ENCODE measurements around the gene RPS5. TPM values are rescaled to one million over a fixed set of nuclear protein-coding genes. Genes with fewer than 3 reads are reported as not detected.
"Not testable (repeated sequence)": the region's sequence is repeated elsewhere in the genome, so short reads cannot be mapped to it uniquely, and the experiment has no call there.

RPS5 gene
- 3,737 TPM for total RNA-seq

DNA sequence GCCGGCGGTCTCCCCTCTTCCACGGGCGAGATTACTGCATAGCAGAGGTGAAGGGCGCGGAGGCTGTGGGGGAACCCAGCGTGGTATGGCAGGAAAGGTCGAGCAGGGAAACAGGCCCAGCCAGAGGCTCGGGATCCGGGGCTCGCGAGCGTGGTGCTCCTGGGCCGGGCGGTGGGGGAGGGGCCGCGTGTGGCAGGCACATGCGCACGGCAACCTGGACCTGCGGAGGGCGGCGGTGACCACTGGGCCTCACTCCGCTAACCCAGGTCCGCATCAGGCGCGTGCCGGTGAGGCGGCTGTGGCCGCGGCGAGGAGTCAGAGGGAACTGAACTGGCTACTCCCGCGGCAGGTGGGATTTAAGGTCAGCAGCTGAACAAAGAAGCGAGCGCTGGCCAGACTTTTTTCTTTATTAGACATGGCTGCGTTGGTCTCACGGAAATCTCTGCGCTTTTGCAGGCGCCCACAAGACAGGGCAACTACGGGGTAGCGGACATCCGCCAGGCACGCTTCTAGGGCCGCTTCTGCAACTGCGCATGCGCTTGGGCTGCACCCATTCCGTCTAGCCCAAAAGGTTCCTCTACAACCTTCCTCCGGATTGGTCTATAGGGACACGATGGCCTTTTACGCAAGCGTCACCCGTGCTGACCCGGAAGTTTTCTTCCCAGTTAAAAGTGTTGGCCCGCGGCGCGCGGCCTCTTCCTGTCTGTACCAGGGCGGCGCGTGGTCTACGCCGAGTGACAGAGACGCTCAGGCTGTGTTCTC is at the start of gene RPS5:
Gene RPS5, plus strand, starts transcription at position 694 of the 762 bp plus-strand sequence. CDS start 869 bp downstream, outside the sequence.
- H3K27me3 ChIP-seq (ENCODE audit: control insufficient read depth in 3 of 3, insufficient read depth in 3 of 3, low read length in 3 of 3), result no peaks in the 10 kb centered on the region
- peak within 1 kb of the TSS; percentile 71 to 95 (median 91) for H3K4me3 ChIP-seq (ENCODE audit: low read length in 3 of 3)
- H3K4me1 ChIP-seq (ENCODE audit: control insufficient read depth in 3 of 3, insufficient read depth in 3 of 3, low read length in 3 of 3), result peaks cover 25 to 37% (median 36%) of the 10 kb centered on the region in 3 donors
- peak within 1 kb of the TSS; percentile 98 for H3K27ac ChIP-seq (ENCODE audit: low read depth, low read length)
- no peaks in the 10 kb centered on the region for H3K9me3 ChIP-seq (ENCODE audit: control insufficient read depth in 3 of 3, low read length in 3 of 3)
- peak within 1 kb of the TSS; percentile 97 to 99 (median 98) for H3K9ac ChIP-seq (ENCODE audit: low read depth in 1 of 3, low read length in 3 of 3)
- H3K36me3 ChIP-seq (ENCODE audit: control insufficient read depth in 3 of 3, insufficient read depth in 3 of 3, low read length in 3 of 3), result peaks cover 7 to 11% (median 9%) of the 10 kb centered on the region in 3 donors

DNA sequence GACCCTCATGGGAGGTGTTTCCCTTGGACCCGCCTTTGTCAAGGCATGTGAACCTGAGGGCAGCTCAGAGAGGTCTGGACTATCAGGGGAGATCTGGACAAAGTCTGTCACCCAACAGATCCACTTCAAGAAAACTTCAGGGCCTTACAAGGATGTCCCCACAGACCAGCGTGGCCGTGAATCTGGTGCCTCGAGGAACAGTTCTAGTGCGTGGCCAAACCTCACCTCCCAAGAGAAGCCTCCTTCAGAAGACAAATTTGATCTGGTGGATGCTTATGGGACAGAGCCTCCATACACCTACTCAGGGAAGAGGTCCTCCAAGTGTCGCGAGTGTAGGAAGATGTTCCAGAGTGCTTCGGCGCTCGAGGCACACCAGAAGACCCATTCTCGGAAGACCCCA is 48.7 kb upstream of the RPS5 start:
- Histone ChIP-seq H3K27ac (ENCODE audit: low read depth, low read length) (no peak overlapping the region), H3K36me3 (ENCODE audit: control insufficient read depth in 3 of 3, insufficient read depth in 3 of 3, low read length in 3 of 3) (peaks cover 47 to 60% (median 49%) of the 10 kb centered on the region in 3 donors), H3K4me1 (ENCODE audit: control insufficient read depth in 3 of 3, insufficient read depth in 3 of 3, low read length in 3 of 3) (no peaks in the 10 kb centered on the region), H3K4me3 (ENCODE audit: low read length in 3 of 3) (no peak overlapping the region), H3K9ac (ENCODE audit: low read depth in 1 of 3, low read length in 3 of 3) (no peak overlapping the region), H3K9me3 (ENCODE audit: control insufficient read depth in 3 of 3, low read length in 3 of 3) (peaks cover 0 to 3% (median 2%) of the 10 kb centered on the region in 3 donors), H3K27me3 (ENCODE audit: control insufficient read depth in 3 of 3, insufficient read depth in 3 of 3, low read length in 3 of 3) (no peaks in the 10 kb centered on the region)

DNA sequence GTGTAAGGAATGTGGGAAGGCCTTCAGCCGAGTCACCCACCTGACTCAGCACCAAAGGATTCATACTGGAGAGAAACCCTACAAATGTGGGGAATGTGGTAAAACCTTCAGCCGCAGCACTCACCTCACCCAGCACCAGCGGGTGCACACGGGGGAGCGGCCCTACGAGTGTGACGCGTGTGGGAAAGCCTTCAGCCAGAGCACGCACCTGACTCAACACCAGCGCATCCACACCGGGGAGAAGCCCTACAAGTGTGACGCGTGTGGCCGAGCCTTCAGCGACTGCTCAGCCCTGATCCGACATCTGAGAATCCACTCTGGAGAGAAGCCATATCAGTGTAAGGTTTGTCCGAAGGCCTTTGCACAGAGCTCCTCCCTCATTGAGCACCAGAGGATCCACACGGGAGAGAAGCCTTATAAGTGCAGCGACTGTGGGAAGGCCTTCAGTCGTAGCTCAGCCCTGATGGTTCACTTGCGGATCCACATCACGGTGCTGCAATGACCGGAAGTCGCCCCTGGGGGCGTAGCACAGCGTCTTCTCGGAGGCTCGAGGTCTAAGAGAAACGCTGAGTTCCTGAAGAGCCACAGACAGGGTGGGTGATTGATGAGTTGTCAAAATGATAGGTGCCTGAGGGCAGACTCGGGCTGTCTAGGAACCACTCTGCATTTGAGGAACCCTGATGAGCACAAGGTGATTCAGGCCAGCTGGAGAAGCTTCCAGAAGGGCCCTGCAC is 48.1 kb upstream of the RPS5 start:
- Histone ChIP-seq H3K9ac (ENCODE audit: low read depth in 1 of 3, low read length in 3 of 3) (no peak overlapping the region), H3K9me3 (ENCODE audit: control insufficient read depth in 3 of 3, low read length in 3 of 3) (peaks cover 0 to 3% (median 2%) of the 10 kb centered on the region in 3 donors), H3K27me3 (ENCODE audit: control insufficient read depth in 3 of 3, insufficient read depth in 3 of 3, low read length in 3 of 3) (no peaks in the 10 kb centered on the region), H3K4me3 (ENCODE audit: low read length in 3 of 3) (no peak overlapping the region), H3K27ac (ENCODE audit: low read depth, low read length) (no peak overlapping the region), H3K36me3 (ENCODE audit: control insufficient read depth in 3 of 3, insufficient read depth in 3 of 3, low read length in 3 of 3) (peaks cover 47 to 60% (median 49%) of the 10 kb centered on the region in 3 donors), H3K4me1 (ENCODE audit: control insufficient read depth in 3 of 3, insufficient read depth in 3 of 3, low read length in 3 of 3) (no peaks in the 10 kb centered on the region)

DNA sequence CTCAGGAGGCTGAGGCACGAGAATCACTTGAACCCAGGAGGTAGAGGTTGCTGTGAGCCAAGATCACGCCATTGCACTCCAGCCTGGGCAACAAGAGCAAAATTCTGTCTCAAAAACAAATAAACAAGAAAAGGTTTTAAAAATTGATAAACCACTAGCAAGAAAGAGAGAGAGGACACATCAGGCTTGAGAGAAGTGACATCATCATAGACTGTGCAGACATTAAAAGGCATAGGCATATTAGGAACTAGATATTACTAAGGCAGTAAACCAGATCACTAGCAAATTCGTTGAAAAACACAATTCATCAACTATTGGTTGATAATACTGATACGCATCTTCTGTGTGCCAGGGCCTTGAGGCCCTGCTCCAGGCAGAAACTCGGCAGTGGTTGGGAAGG is 41.5 kb upstream of the RPS5 start:
- H3K9me3 ChIP-seq (ENCODE audit: control insufficient read depth in 3 of 3, low read length in 3 of 3), result no peaks in the 10 kb centered on the region
- H3K9ac ChIP-seq (ENCODE audit: low read depth in 1 of 3, low read length in 3 of 3), result no peak overlapping the region
- no peak overlapping the region for H3K27ac ChIP-seq (ENCODE audit: low read depth, low read length)
- H3K36me3 ChIP-seq (ENCODE audit: control insufficient read depth in 3 of 3, insufficient read depth in 3 of 3, low read length in 3 of 3), result peaks cover 2 to 4% (median 3%) of the 10 kb centered on the region in 3 donors
- H3K27me3 ChIP-seq (ENCODE audit: control insufficient read depth in 3 of 3, insufficient read depth in 3 of 3, low read length in 3 of 3), result peaks cover 7 to 21% (median 9%) of the 10 kb centered on the region in 3 donors
- no peak overlapping the region for H3K4me3 ChIP-seq (ENCODE audit: low read length in 3 of 3)
- H3K4me1 ChIP-seq (ENCODE audit: control insufficient read depth in 3 of 3, insufficient read depth in 3 of 3, low read length in 3 of 3), result peaks cover 0 to 2% (median 2%) of the 10 kb centered on the region in 3 donors

DNA sequence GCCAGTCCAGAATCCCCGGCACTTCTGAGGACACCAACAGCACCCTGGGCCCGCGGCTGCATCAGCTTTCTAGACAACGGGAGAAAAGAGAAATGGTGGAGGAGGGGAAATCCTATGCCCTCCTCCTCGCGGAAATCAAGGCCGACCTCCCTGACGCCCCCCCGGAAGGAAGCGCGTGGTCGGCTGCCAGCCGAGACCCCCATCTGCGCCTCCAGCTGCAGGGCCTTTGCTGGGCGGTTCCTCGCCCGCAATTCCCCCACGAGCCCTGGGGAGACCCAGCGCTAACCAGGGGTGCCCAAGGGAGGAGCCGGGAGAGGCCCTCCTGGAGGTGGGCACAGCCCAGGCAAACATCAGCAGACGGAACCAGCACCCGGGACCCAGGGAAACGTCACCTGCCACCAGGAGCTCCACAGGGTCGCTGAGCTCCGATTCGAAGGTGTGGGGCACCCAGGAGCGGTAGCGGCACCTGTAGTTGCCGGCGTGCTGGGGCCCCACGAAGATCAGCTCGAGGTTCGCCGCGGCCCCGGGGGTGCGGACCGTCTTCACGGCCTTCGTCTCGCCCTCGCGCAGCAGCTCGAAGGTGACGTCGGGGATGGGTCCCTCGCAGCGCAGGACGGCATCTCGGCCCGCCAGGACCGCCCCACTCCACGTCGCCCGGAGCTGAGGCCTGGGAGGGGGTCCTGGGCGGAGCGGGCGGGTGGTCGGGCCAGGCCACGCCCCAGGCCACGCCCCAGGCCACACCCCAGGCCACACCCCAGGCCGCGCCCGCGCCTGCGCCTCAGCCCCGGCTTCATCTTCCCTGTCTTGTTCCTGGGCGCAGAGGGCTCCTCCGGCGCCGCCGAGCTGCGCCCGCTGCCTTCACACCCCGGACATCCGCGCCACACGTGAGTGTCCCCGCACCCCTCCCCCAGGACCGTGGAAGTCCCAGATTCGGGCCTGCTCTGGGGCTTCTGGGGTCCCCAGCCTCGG is 39.8 kb upstream of the RPS5 start:
- Histone ChIP-seq H3K36me3 (ENCODE audit: control insufficient read depth in 3 of 3, insufficient read depth in 3 of 3, low read length in 3 of 3) (no peaks in the 10 kb centered on the region), H3K4me1 (ENCODE audit: control insufficient read depth in 3 of 3, insufficient read depth in 3 of 3, low read length in 3 of 3) (peaks cover 0 to 2% (median 2%) of the 10 kb centered on the region in 3 donors), H3K27me3 (ENCODE audit: control insufficient read depth in 3 of 3, insufficient read depth in 3 of 3, low read length in 3 of 3) (peaks cover 11 to 35% (median 14%) of the 10 kb centered on the region in 3 donors), H3K9me3 (ENCODE audit: control insufficient read depth in 3 of 3, low read length in 3 of 3) (no peaks in the 10 kb centered on the region), H3K4me3 (ENCODE audit: low read length in 3 of 3) (peak overlapping the region; percentile 56 to 65 (median 61)), H3K27ac (ENCODE audit: low read depth, low read length) (no peak overlapping the region), H3K9ac (ENCODE audit: low read depth in 1 of 3, low read length in 3 of 3) (peak overlapping the region; percentile 50 to 68 (median 54))

DNA sequence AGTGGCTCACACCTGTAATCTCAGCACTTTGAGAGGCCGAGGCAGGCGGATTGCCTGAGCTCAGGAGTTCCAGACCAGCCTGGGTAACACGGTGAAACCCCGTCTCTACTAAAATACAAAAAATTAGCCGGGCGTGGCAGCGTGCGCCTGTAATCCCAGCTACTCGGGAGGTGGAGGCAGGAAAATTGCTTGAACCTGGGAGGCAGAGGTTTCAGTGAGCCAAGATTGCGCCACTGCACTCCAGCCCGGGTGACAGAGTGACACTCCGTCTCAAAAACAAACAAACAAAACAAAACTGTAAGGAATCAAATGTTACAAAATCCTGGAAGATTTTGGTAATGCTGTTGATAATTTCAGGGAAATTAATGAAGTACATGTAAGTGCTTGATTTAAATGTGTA is 39.0 kb upstream of the RPS5 start:
- not testable (repeated sequence) for H3K36me3 ChIP-seq (ENCODE audit: control insufficient read depth in 3 of 3, insufficient read depth in 3 of 3, low read length in 3 of 3); H3K4me1 ChIP-seq (ENCODE audit: control insufficient read depth in 3 of 3, insufficient read depth in 3 of 3, low read length in 3 of 3); H3K9me3 ChIP-seq (ENCODE audit: control insufficient read depth in 3 of 3, low read length in 3 of 3); H3K27ac ChIP-seq (ENCODE audit: low read depth, low read length)
- Histone ChIP-seq H3K9ac (ENCODE audit: low read depth in 1 of 3, low read length in 3 of 3) (peak overlapping the region in 1 of 3 donors; percentile 54), H3K27me3 (ENCODE audit: control insufficient read depth in 3 of 3, insufficient read depth in 3 of 3, low read length in 3 of 3) (peaks cover 15 to 43% (median 22%) of the 10 kb centered on the region in 3 donors), H3K4me3 (ENCODE audit: low read length in 3 of 3) (peak overlapping the region; percentile 56 to 65 (median 60))

DNA sequence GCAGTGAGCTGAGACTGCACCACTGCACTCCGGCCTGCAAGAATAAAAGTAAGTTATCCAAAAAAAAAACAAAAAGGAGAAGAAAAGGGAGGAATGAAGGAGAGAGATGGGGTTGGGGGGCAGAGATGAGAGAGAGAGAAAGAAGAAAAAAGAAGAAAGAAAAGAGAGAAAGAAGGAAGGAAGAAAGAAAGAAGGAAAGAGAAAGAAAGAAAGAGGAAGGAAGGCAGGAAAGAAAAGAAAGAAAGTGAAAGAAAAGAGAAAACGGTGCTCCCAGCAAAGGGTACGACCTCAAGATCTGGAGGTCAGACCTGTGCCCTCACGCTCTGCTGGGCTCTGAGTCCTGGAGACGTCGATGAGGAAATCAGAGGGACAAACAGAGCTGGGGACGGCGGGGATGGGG is 37.5 kb upstream of the RPS5 start:
- Histone ChIP-seq H3K9ac (ENCODE audit: low read depth in 1 of 3, low read length in 3 of 3) (no peak overlapping the region), H3K4me3 (ENCODE audit: low read length in 3 of 3) (no peak overlapping the region), H3K4me1 (ENCODE audit: control insufficient read depth in 3 of 3, insufficient read depth in 3 of 3, low read length in 3 of 3) (peaks cover 0 to 2% (median 2%) of the 10 kb centered on the region in 3 donors), H3K9me3 (ENCODE audit: control insufficient read depth in 3 of 3, low read length in 3 of 3) (no peaks in the 10 kb centered on the region), H3K36me3 (ENCODE audit: control insufficient read depth in 3 of 3, insufficient read depth in 3 of 3, low read length in 3 of 3) (no peaks in the 10 kb centered on the region), H3K27ac (ENCODE audit: low read depth, low read length) (no peak overlapping the region), H3K27me3 (ENCODE audit: control insufficient read depth in 3 of 3, insufficient read depth in 3 of 3, low read length in 3 of 3) (peaks cover 17 to 55% (median 32%) of the 10 kb centered on the region in 3 donors)

DNA sequence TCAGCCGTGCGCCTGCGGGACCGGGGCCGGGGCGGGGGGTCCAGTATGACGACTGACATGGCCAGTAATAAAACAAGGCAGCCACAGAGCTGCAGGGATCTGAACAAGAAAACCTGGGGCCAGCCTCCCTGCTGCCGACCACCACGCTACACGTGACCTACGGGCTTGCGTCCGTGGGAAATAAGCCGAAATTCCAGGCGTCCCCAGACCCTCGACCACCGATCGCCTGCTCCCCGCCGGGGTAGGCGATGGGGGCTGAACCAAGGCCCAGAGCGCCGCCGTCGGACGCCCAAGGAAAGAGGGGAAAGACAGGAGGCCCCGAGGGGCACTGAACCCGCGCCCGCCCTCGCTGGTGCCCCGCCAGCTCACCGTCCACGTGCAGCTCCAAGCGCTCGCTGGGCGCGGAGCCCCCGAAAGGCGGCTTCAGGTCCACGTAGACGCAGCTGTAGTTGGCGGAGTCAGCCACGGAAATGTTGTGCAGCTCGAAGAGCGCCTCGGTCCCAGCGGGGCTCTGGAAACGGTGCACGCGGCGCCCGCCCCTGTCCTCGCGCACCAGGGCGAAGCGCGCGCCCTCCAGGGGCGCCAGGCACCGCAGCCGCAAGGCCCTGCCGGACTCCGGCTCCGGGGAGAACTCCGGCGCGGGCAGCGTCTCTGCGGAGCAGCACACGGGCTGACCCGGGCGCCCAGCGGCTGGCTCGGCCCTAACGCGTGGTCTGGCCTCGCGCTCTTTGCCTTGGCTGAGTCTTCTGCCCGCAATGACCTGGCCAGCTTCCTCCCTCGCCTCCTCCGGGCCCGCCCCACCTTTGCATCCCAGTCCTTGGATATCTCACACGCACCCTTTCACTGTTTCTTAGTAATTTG is 36.8 kb upstream of the RPS5 start:
- H3K4me1 ChIP-seq (ENCODE audit: control insufficient read depth in 3 of 3, insufficient read depth in 3 of 3, low read length in 3 of 3), result peaks cover 0 to 2% (median 2%) of the 10 kb centered on the region in 3 donors
- no peak overlapping the region for H3K27ac ChIP-seq (ENCODE audit: low read depth, low read length)
- no peak overlapping the region for H3K9ac ChIP-seq (ENCODE audit: low read depth in 1 of 3, low read length in 3 of 3)
- no peaks in the 10 kb centered on the region for H3K9me3 ChIP-seq (ENCODE audit: control insufficient read depth in 3 of 3, low read length in 3 of 3)
- no peak overlapping the region for H3K4me3 ChIP-seq (ENCODE audit: low read length in 3 of 3)
- H3K36me3 ChIP-seq (ENCODE audit: control insufficient read depth in 3 of 3, insufficient read depth in 3 of 3, low read length in 3 of 3), result no peaks in the 10 kb centered on the region
- peaks cover 17 to 61% (median 38%) of the 10 kb centered on the region in 3 donors for H3K27me3 ChIP-seq (ENCODE audit: control insufficient read depth in 3 of 3, insufficient read depth in 3 of 3, low read length in 3 of 3)

All from skeletal muscle tissue (tissue), 4 donors.